ENCODE data around the gene EHMT1.

- TF ChIP-seq CTCF (IDR thresholded peaks at IDR 0.05 in 4 of 5, conservative IDR thresholded peaks at IDR 0.05 in 1 of 5) (no peak), POLR2A (IDR thresholded peaks at IDR 0.05) (no peak)
Measured at GRCh38 chr9:137823986-137824771, 205.4 kb downstream of the EHMT1 start.
